ENCODE results near the gene DNASE1L1.
A peak's percentile ranks its signal among the peaks of the same experiment; 100 is the strongest.

Gene DNASE1L1, protein sequence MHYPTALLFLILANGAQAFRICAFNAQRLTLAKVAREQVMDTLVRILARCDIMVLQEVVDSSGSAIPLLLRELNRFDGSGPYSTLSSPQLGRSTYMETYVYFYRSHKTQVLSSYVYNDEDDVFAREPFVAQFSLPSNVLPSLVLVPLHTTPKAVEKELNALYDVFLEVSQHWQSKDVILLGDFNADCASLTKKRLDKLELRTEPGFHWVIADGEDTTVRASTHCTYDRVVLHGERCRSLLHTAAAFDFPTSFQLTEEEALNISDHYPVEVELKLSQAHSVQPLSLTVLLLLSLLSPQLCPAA

DNA sequence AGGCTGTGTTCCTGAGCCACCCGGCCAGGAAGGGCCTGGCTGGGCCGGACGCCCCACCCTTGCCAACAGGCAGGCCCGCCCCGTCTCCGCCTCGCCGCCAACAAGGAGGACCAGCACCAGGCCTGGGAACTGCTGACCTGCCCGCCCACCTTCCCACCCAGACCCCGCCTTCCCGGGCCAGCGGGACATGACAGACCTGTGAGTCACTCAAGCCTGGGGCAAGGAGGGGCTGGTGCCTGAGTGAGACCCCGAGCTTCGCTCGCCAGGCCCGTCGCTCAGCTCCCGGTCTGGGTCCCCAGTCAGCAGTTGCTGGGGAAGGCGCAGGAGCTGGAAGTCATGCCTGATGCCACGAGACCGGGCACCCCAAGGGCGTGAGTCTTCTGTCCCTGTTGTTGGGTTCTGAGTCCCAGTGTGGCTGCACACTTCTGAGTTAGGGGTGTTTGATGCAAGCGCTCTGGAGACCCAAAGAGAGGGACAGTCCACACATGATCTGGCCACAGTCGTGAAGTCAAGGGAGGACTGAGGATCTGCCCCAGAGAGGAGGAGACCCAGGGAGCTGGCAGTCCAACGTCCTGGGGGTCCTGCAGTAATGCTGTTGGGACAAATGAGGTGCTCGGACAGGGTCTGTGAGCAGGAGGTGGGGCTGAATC is at the start of gene DNASE1L1:
DNASE1L1 (minus strand) TSS at position 33 of the 650 bp plus-strand sequence. CDS start 3,686 bp downstream, outside the sequence.
- peak within 1 kb of the TSS; percentile 36 to 60 for H3K4me3 ChIP-seq (replicated peaks in 1 of 2; ENCODE audit: low read depth in 2 of 2, low read length in 2 of 2)
- peak; percentile 88 to 92 for DNase-seq (ENCODE audit: low read depth in 2 of 2)
- TF ChIP-seq, protein P1, sequence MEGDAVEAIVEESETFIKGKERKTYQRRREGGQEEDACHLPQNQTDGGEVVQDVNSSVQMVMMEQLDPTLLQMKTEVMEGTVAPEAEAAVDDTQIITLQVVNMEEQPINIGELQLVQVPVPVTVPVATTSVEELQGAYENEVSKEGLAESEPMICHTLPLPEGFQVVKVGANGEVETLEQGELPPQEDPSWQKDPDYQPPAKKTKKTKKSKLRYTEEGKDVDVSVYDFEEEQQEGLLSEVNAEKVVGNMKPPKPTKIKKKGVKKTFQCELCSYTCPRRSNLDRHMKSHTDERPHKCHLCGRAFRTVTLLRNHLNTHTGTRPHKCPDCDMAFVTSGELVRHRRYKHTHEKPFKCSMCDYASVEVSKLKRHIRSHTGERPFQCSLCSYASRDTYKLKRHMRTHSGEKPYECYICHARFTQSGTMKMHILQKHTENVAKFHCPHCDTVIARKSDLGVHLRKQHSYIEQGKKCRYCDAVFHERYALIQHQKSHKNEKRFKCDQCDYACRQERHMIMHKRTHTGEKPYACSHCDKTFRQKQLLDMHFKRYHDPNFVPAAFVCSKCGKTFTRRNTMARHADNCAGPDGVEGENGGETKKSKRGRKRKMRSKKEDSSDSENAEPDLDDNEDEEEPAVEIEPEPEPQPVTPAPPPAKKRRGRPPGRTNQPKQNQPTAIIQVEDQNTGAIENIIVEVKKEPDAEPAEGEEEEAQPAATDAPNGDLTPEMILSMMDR (IDR thresholded peaks at IDR 0.05; ENCODE audit: low read depth, low read length) = no peak

DNA sequence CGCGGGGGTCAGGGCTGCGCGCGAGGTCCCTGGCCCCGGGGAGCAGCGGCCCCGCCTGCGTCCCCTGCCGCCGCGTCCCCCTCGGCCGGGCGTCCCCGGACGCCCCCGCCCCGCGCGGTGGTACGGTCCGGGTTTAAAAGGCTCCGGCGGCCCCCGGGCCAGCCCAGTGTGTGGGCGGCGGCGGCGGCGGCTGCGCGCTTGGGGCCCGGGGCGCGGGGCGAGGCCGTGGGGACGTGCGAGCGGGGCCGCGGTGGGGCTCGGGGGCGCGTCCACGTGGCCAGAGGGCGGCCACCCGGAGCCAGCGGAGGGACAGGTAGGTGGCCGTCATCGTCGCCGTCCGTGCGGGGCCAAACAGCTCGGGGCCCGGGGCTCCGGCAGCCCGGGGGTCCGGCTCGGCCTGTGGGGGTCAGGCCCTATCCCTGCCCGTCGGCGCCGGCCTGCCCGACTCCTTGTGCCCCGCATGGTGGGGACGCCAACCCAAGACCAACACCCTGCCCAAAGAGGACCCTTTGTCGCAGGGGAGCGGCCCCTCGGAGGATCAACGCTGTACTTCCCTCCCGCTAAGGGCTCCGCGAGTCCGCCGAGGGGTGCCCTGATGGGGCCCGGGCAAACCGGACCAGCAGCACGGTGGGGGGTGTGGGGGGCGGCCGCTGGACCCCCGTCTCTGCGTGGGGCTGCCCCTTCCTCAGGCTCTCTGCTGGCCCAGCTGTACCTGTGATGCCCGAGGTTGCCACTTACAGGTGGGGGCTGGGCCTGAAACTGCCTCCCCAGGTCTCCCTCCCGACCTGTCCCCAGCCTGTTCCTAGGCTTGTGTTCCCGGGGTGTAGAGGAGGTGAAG is 49.3 kb upstream of the DNASE1L1 start, which contains the start of gene PLXNA3:
PLXNA3 (plus strand) TSS at position 166 of the 838 bp plus-strand sequence. CDS start 1,903 bp downstream, outside the sequence.
- peak in 1 of 2 donors; percentile 54 for DNase-seq (ENCODE audit: low read depth in 2 of 2)
- TF ChIP-seq, protein P1 (IDR thresholded peaks at IDR 0.05; ENCODE audit: low read depth, low read length) = no peak
- peak within 1 kb of the TSS; percentile 72 for H3K4me3 ChIP-seq (replicated peaks in 1 of 2; ENCODE audit: low read depth in 2 of 2, low read length in 2 of 2)

DNA sequence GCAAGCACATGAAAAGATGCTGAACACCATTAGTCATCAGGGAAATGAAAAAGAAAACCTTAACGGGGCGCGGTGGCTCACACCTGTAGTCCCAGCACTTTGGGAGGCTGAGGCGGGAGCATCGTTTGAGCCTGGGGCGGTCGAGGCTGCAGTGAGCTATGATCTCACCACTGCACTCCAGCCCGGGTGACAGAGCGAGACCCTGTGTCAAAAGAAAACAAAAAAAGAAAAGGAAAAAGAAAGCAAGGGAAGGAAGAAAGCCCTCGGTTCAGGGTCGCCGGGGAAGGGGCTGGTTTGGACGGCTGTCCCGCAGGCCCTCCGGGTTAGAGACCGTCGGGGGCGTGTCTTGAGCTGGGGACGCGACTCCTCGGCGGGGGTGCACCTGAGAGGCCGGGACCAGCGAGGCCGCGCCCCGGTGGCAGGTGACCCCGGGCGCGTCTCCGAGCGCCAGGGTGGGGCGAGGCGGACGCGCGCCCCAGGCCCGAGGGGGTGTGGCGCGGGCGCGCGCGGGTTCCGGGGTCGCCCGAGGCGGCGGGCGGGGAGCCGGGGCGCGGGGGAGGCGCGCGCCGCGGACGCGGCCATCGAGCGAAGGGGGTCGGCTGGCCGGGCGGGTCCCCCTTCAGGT is 48.5 kb upstream of the DNASE1L1 start:
- peak in 1 of 2 donors; percentile 29 for DNase-seq (ENCODE audit: low read depth in 2 of 2)
- peak overlapping the region; percentile 46 to 55 for H3K4me3 ChIP-seq (replicated peaks in 1 of 2; ENCODE audit: low read depth in 2 of 2, low read length in 2 of 2)
- TF ChIP-seq, protein P1 (IDR thresholded peaks at IDR 0.05; ENCODE audit: low read depth, low read length) = no peak

DNA sequence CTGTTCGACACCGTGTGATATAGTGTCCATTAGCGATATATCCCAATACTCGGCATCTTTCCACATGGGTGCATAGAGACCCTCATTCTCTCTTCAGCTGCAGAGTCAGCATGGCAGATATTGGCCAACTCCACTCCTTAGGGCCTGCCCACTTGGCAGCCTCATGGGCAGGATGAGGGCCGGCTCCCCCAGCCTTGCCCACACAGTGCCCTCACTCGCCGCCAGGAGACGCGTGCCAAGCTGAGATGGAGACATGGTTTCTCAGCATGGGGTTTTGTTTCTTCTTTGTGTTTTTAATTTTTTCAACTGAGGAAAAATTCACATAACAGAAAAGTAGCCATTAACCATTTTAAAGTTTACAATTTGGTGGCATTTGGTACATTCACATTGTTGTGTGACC is 43.8 kb upstream of the DNASE1L1 start:
- TF ChIP-seq, protein P1 (IDR thresholded peaks at IDR 0.05; ENCODE audit: low read depth, low read length) = no peak
- H3K4me3 ChIP-seq (replicated peaks in 1 of 2; ENCODE audit: low read depth in 2 of 2, low read length in 2 of 2) = no peak overlapping the region
- no peak for DNase-seq (ENCODE audit: low read depth in 2 of 2)

DNA sequence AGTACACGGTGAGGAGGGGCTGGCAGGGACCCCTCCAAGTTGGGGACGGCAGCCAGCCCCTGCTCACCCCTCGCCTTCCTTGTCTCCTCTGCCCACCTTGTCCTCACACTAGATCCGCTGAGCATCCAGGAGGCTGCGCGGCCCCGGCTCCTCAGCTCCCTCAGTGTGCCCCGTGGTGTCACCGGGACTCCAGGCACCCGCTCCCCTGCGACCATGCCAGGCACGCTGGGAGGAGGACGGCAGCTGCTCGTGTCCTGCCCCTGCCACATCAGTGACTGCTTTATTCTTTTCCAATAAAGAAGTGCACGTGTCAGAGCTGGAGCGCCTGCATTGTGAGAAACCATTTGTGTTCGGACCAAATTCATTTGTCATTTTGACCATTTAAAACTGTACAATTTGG is 41.3 kb upstream of the DNASE1L1 start:
- TF ChIP-seq, protein P1 (IDR thresholded peaks at IDR 0.05; ENCODE audit: low read depth, low read length) = no peak
- DNase-seq (ENCODE audit: low read depth in 2 of 2) = no peak
- H3K4me3 ChIP-seq (replicated peaks in 1 of 2; ENCODE audit: low read depth in 2 of 2, low read length in 2 of 2) = no peak overlapping the region

DNA sequence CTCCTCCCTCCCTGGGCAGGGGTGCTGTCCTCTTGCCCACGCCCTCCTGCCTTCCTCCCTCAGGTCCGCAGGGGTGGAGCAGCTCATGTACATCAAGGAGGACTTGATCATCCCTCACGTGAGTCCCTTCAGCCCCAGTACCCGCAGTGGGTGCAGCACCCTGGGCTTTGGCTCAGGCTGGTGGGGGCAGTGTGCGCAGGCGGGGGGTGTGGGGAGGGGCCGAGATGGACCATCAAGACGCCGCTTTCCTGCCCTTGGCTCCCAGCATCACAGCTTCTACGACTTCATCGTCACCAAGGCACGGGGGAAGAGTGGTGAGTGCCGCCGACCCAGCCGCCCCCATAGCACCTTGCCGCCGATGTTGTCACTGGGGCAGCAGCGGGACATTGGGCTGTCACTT is 40.6 kb upstream of the DNASE1L1 start:
- DNase-seq (ENCODE audit: low read depth in 2 of 2) = no peak
- TF ChIP-seq, protein P1 (IDR thresholded peaks at IDR 0.05; ENCODE audit: low read depth, low read length) = no peak
- H3K4me3 ChIP-seq (replicated peaks in 1 of 2; ENCODE audit: low read depth in 2 of 2, low read length in 2 of 2) = no peak overlapping the region

Measured in cardiac fibroblast (primary cell).